NCI-H345 (cell line): ENCODE results near the gene SIAH2.
A peak's percentile ranks its signal among the peaks of the same experiment; 100 is the strongest.

Experiments used
- DNase-seq: peaks from one replicate; lab custom pipeline; 2025; lab: John Stamatoyannopoulos, UW

SIAH2 gene

GRCh38 chr3:150733936-150734794, 28.8 kb downstream of the SIAH2 start:
- no peak for DNase-seq

- no peak for DNase-seq
Measured at GRCh38 chr3:150733373-150733935, 29.5 kb downstream of the SIAH2 start.

- DNase-seq: no peak
Measured at GRCh38 chr3:150729682-150730360, 33.1 kb downstream of the SIAH2 start.

- DNase-seq: no peak
Measured at GRCh38 chr3:150727653-150728502, 35.1 kb downstream of the SIAH2 start.

- DNase-seq: no peak
Measured at GRCh38 chr3:150725548-150725947, 37.4 kb downstream of the SIAH2 start.

GRCh38 chr3:150723946-150724345, 39.0 kb downstream of the SIAH2 start:
- DNase-seq: no peak

GRCh38 chr3:150722267-150722666, 40.7 kb downstream of the SIAH2 start:
- DNase-seq: no peak

- DNase-seq: peak; percentile 55
Measured at GRCh38 chr3:150721285-150722130, 41.5 kb downstream of the SIAH2 start.

- DNase-seq: no peak
Measured at GRCh38 chr3:150720444-150720843, 42.5 kb downstream of the SIAH2 start.

- DNase-seq: no peak
Measured at GRCh38 chr3:150710097-150710496, 52.9 kb downstream of the SIAH2 start.

- DNase-seq: peak; percentile 81
Measured at GRCh38 chr3:150703756-150704344, 59.1 kb downstream of the SIAH2 start, which contains the start of gene ERICH6. Gene ERICH6, minus strand, starts transcription at chr3:150703920. Its CDS starts 22 bp downstream, at chr3:150703898.

GRCh38 chr3:150703299-150703755, 59.6 kb downstream of the SIAH2 start:
- DNase-seq: peak; percentile 21

GRCh38 chr3:150699068-150699639, 63.8 kb downstream of the SIAH2 start:
- DNase-seq: no peak

GRCh38 chr3:150697646-150698045, 65.3 kb downstream of the SIAH2 start:
- no peak for DNase-seq

GRCh38 chr3:150691414-150692040, 71.4 kb downstream of the SIAH2 start:
- DNase-seq: no peak
